SK-N-SH treated with all-trans-retinoic acid at 6 μM for 48 hours (cell line): Measurements from ENCODE around the gene B2M.

Source experiments
- ARNTL ChIP-seq: fragments of 450-650 bp; formaldehyde crosslinking; IDR thresholded peaks from 2 replicates; pipeline ENCODE4 v1.5.0; 2020; ENCODE audit warnings: low read depth, mild to moderate bottlenecking, moderate library complexity, borderline replicate concordance
- CSDC2 ChIP-seq: fragments of 250-450 bp; sonication (Bioruptor Pico); IDR thresholded peaks from 2 replicates; pipeline ENCODE4 v1.5.0; 2020; ENCODE audit warnings: mild to moderate bottlenecking, moderate library complexity
- GLIS3 ChIP-seq: fragments of 250-450 bp; sonication (Bioruptor Pico); IDR thresholded peaks from 2 replicates; pipeline ENCODE4 v1.5.0; 2020; ENCODE audit warnings: mild to moderate bottlenecking, moderate library complexity
- ISL1 ChIP-seq: fragments of 250-450 bp; sonication (Bioruptor Pico); IDR thresholded peaks from 2 replicates; pipeline ENCODE4 v2.1.2; 2022; ENCODE audit warnings: mild to moderate bottlenecking, moderate library complexity
- PPARA ChIP-seq: fragments of 250-450 bp; sonication (Bioruptor Pico); IDR thresholded peaks from 2 replicates; pipeline ENCODE4 v1.5.0; 2020; ENCODE audit warnings: mild to moderate bottlenecking, borderline replicate concordance
- SNAI2 ChIP-seq: fragments of 250-450 bp; sonication (Bioruptor Pico); IDR thresholded peaks from 2 replicates; pipeline ENCODE4 v1.5.0; 2020; ENCODE audit warnings: mild to moderate bottlenecking, moderate library complexity
- TOX ChIP-seq: fragments of 250-450 bp; sonication (Bioruptor Pico); IDR thresholded peaks from 2 replicates; pipeline ENCODE4 v1.8.0; 2021; ENCODE audit warnings: mild to moderate bottlenecking, moderate library complexity, borderline replicate concordance
- ZC3H10 ChIP-seq: fragments of 250-450 bp; sonication (Bioruptor Pico); IDR thresholded peaks from 2 replicates; pipeline ENCODE4 v1.5.1; 2021; ENCODE audit warnings: mild to moderate bottlenecking, moderate library complexity
- ZFP3 ChIP-seq: fragments of 250-450 bp; sonication (Bioruptor Pico); IDR thresholded peaks from 2 replicates; pipeline ENCODE4 v1.5.0; 2020; ENCODE audit warnings: mild to moderate bottlenecking, moderate library complexity
- ZFP30 ChIP-seq: fragments of 450-650 bp; formaldehyde crosslinking; IDR thresholded peaks from 2 replicates; pipeline ENCODE4 v1.5.0; 2022; ENCODE audit warnings: mild to moderate bottlenecking, moderate library complexity
- TF ChIP-seq, protein P1 (sequence below): fragments of 250-450 bp; sonication (Bioruptor Pico); IDR thresholded peaks from 2 replicates; pipeline ENCODE4 v1.5.1; 2020; ENCODE audit warnings: low read depth, mild to moderate bottlenecking, moderate library complexity
- TF ChIP-seq, protein P2 (sequence below): fragments of 250-450 bp; sonication (Bioruptor Pico); IDR thresholded peaks from 2 replicates; pipeline ENCODE4 v1.5.1; 2021; ENCODE audit warnings: mild to moderate bottlenecking, moderate library complexity
- TF ChIP-seq, protein P3 (sequence below): fragments of 250-450 bp; sonication (Bioruptor Pico); IDR thresholded peaks from 2 replicates; pipeline ENCODE4 v1.8.0; 2021; ENCODE audit warnings: low read depth, mild to moderate bottlenecking, moderate library complexity, borderline replicate concordance
- TF ChIP-seq, protein P4 (sequence below): fragments of 250-450 bp; sonication (Bioruptor Pico); IDR thresholded peaks from 2 replicates; pipeline ENCODE4 v1.8.0; 2020; ENCODE audit warnings: mild to moderate bottlenecking, moderate library complexity, borderline replicate concordance

DNA sequence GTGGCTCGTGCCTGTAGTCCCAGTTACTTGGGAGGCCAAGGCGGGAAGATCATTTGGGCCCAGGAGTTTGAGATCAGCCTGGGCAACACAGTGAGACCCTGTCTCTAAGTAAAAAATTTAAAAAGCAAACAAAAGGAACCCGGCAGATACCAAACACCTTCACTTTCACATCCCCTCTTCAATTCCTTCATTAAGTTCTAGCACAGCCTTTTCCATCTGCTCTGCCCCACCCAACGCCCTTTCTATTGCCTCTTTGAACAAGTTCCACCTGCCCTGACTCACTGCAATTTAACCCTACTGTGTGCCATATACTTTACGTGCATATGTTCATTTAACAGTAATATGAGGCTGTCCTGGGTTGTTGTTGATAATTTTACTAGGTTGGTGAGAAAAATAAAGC, 35.4 kb upstream of the B2M start:
- no peak for TF ChIP-seq ZFP3
- TF ChIP-seq CSDC2: no peak
- TF ChIP-seq, protein P1, sequence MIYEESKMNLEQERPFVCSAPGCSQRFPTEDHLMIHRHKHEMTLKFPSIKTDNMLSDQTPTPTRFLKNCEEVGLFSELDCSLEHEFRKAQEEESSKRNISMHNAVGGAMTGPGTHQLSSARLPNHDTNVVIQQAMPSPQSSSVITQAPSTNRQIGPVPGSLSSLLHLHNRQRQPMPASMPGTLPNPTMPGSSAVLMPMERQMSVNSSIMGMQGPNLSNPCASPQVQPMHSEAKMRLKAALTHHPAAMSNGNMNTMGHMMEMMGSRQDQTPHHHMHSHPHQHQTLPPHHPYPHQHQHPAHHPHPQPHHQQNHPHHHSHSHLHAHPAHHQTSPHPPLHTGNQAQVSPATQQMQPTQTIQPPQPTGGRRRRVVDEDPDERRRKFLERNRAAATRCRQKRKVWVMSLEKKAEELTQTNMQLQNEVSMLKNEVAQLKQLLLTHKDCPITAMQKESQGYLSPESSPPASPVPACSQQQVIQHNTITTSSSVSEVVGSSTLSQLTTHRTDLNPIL (CRISPR knock-in tag): no peak
- TF ChIP-seq, protein P2, sequence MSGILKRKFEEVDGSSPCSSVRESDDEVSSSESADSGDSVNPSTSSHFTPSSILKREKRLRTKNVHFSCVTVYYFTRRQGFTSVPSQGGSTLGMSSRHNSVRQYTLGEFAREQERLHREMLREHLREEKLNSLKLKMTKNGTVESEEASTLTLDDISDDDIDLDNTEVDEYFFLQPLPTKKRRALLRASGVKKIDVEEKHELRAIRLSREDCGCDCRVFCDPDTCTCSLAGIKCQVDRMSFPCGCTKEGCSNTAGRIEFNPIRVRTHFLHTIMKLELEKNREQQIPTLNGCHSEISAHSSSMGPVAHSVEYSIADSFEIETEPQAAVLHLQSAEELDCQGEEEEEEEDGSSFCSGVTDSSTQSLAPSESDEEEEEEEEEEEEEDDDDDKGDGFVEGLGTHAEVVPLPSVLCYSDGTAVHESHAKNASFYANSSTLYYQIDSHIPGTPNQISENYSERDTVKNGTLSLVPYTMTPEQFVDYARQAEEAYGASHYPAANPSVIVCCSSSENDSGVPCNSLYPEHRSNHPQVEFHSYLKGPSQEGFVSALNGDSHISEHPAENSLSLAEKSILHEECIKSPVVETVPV (CRISPR knock-in tag): no peak
- TF ChIP-seq TOX: no peak
- TF ChIP-seq SNAI2 (CRISPR knock-in tag): no peak
- TF ChIP-seq ARNTL (CRISPR knock-in tag): no peak
- TF ChIP-seq ZC3H10: no peak
- TF ChIP-seq ISL1 (CRISPR knock-in tag): no peak
- TF ChIP-seq, protein P3, sequence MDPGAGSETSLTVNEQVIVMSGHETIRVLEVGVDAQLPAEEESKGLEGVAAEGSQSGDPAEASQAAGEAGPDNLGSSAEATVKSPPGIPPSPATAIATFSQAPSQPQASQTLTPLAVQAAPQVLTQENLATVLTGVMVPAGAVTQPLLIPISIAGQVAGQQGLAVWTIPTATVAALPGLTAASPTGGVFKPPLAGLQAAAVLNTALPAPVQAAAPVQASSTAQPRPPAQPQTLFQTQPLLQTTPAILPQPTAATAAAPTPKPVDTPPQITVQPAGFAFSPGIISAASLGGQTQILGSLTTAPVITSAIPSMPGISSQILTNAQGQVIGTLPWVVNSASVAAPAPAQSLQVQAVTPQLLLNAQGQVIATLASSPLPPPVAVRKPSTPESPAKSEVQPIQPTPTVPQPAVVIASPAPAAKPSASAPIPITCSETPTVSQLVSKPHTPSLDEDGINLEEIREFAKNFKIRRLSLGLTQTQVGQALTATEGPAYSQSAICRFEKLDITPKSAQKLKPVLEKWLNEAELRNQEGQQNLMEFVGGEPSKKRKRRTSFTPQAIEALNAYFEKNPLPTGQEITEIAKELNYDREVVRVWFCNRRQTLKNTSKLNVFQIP: no peak
- no peak for TF ChIP-seq PPARA (CRISPR knock-in tag)
- no peak for TF ChIP-seq ZFP30 (CRISPR knock-in tag)
- TF ChIP-seq GLIS3 (CRISPR knock-in tag): no peak
- TF ChIP-seq, protein P4, sequence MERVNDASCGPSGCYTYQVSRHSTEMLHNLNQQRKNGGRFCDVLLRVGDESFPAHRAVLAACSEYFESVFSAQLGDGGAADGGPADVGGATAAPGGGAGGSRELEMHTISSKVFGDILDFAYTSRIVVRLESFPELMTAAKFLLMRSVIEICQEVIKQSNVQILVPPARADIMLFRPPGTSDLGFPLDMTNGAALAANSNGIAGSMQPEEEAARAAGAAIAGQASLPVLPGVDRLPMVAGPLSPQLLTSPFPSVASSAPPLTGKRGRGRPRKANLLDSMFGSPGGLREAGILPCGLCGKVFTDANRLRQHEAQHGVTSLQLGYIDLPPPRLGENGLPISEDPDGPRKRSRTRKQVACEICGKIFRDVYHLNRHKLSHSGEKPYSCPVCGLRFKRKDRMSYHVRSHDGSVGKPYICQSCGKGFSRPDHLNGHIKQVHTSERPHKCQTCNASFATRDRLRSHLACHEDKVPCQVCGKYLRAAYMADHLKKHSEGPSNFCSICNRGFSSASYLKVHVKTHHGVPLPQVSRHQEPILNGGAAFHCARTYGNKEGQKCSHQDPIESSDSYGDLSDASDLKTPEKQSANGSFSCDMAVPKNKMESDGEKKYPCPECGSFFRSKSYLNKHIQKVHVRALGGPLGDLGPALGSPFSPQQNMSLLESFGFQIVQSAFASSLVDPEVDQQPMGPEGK: no peak
